GM21360 (cell line): ENCODE data around the gene DNAH3.
"Not testable (repeated sequence)": the region's sequence is repeated elsewhere in the genome, so short reads cannot be mapped to it uniquely, and the experiment has no call there.

Experiments used
- ATAC-seq: cut with Tn5 transposase; IDR thresholded peaks from one replicate; pipeline ENCODE4 v1.9.1; 2021; ENCODE audit warnings: mild to moderate bottlenecking, moderate library complexity; ENCODE audit not compliant: unreplicated experiment

DNAH3 gene

GRCh38 chr16:21076186-21076883, 74.3 kb downstream of the DNAH3 start:
- ATAC-seq: no peak

- no peak for ATAC-seq
Observed at GRCh38 chr16:21075252-21075651, 75.4 kb downstream of the DNAH3 start.

- no peak for ATAC-seq
Observed at GRCh38 chr16:21072976-21073375, 77.7 kb downstream of the DNAH3 start.

- no peak for ATAC-seq
Observed at GRCh38 chr16:21071741-21072140, 78.9 kb downstream of the DNAH3 start.

- ATAC-seq: no peak
Observed at GRCh38 chr16:21070564-21070963, 80.1 kb downstream of the DNAH3 start.

- ATAC-seq: no peak
Observed at GRCh38 chr16:21069986-21070385, 80.7 kb downstream of the DNAH3 start.

- ATAC-seq: no peak
Observed at GRCh38 chr16:21064203-21064602, 86.4 kb downstream of the DNAH3 start.

GRCh38 chr16:21063314-21063713, 87.3 kb downstream of the DNAH3 start:
- not testable (repeated sequence) for ATAC-seq

- ATAC-seq: no peak
Observed at GRCh38 chr16:21060027-21060510, 90.6 kb downstream of the DNAH3 start.

- ATAC-seq: no peak
Observed at GRCh38 chr16:21057875-21058274, 92.8 kb downstream of the DNAH3 start.

- ATAC-seq: no peak
Observed at GRCh38 chr16:21056396-21056795, 94.2 kb downstream of the DNAH3 start.

GRCh38 chr16:21055738-21056137, 94.9 kb downstream of the DNAH3 start:
- not testable (repeated sequence) for ATAC-seq

- no peak for ATAC-seq
Observed at GRCh38 chr16:21053590-21053989, 97.1 kb downstream of the DNAH3 start.

- ATAC-seq: not testable (repeated sequence)
Observed at GRCh38 chr16:21048091-21048912, 102.3 kb downstream of the DNAH3 start.

- ATAC-seq: no peak
Observed at GRCh38 chr16:21038197-21038596, 112.4 kb downstream of the DNAH3 start.

- no peak for ATAC-seq
Observed at GRCh38 chr16:21037736-21038135, 112.9 kb downstream of the DNAH3 start.

- no peak for ATAC-seq
Observed at GRCh38 chr16:21037168-21037567, 113.5 kb downstream of the DNAH3 start.

- no peak for ATAC-seq
Observed at GRCh38 chr16:21036471-21036870, 114.2 kb downstream of the DNAH3 start.

- ATAC-seq: no peak
Observed at GRCh38 chr16:21033704-21034103, 116.9 kb downstream of the DNAH3 start.

- no peak for ATAC-seq
Observed at GRCh38 chr16:21033264-21033663, 117.4 kb downstream of the DNAH3 start.

GRCh38 chr16:21028728-21029127, 121.9 kb downstream of the DNAH3 start:
- no peak for ATAC-seq

GRCh38 chr16:21026846-21027245, 123.8 kb downstream of the DNAH3 start:
- no peak for ATAC-seq
